Skin of body (tissue), 2 donors: ENCODE measurements around the gene PACSIN2. TPM values are rescaled to one million over a fixed set of nuclear protein-coding genes. Genes with fewer than 3 reads are reported as not detected.
"Not testable (repeated sequence)": the region's sequence is repeated elsewhere in the genome, so short reads cannot be mapped to it uniquely, and the experiment has no call there.

ENCODE experiments used
- DNase-seq: peaks from one replicate; lab custom pipeline; 2025; lab: John Stamatoyannopoulos, UW
- total RNA-seq: library from RNA; depleted of rRNA; stranded (reverse); fragments of >200 nt; gene quantifications from one replicate; pipeline ENCODE4 v1.2.3, GENCODE V29; 2014

The PACSIN2 gene
- total RNA-seq, 1 donor from 2014 or later = 29.3 TPM

DNA sequence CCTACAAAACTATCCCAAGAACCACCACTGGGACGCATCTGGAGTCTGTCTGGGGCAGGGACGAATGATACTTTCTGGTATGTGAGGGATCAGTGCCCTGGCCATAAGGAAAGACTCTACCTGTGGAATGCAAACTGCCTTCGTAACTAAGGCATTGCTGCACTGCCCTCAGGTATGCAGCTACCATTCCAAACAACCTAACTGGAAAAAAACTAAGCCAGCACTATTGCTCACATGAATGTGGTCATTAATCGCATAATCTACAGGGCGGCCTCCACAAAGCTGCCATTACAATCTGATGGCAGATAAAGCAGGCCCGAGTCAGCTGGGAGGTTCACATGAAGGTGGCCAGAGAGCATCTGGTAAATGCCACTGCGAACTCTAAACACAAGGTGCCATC lies 3.9 kb downstream of the PACSIN2 start:
- DNase-seq = no peak

DNA sequence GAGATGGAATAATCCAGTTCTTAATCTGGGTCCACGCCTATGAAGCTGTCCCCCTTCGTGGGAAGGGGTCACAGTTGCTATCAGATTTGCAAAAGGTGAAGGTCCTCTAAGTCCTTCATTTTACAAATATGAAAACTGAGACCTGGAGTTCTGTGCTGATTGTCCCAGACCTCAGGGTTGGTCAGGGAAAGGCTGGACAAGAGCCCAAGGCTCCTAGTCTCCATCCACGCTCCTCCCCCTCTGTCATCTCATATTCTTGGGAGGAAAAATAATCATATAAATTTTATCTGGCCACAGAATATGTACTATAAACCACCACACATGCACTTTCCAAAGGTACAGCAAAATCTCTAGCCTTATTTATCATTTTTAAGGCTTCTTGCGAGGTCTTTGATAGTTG lies 5.5 kb downstream of the PACSIN2 start:
- no peak for DNase-seq

DNA sequence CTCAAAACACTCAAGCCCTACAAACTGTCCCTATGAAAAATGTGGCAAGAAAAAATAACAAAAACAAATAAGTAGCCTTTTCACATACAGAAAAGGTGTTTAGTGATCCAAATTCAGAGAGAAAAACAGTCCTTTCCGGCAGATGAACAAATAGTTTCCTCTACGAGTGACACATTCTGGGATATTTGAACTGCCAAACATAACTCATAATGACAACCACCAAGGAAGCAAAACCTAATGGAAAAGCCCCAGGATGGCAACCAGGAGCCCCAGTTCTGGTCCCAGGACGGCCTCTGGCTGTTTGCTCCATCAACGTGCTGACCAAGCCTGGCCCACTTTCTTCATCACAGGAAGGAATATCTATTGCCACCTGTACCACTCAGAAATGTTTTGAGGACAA lies 6.0 kb downstream of the PACSIN2 start:
- DNase-seq = no peak

DNA sequence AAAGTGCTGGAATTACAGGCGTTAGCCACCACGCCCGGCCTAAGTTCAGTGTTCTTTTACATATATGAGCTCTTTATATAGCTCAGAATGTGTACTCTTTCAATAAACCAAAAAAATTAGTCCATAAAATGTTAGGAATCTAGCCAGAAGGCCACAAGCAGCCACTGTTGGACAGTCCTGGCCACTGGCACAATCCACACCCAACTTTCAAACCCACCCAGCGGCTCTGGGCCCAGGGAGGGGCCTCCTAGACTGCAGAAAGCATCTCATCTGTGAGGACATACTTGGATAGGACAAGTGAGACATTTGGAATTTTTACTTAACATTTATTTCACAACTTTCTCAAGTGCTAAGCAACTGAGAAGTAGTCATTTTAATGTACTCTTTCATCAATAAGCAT lies 6.4 kb downstream of the PACSIN2 start:
- no peak for DNase-seq

DNA sequence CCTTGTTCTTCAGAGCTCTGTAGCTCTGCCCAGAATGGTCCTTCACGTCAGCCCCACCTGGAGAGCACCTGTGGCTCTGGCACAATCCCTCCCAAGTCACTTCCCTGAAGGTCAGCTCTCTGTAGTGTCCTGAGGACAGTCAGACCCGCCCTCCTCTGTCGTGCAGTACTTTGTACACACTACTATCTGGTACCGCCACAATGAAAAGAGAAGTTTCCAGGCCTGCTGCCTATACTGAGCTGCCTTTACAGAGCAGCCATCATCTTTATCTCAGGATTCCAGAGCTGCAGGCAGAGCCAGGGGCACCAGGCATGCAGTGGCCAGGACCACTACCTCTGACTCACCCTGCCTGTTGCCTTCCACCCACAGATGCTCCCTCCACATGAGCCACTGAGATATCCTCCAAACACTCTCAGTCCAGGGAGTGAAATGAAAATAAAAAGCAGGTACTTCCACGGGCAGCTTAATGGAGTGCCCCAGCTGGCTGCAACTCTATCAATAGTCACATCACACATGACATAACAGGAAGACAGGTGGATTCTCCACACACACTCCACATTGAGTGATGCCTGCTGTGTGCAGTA lies 7.3 kb downstream of the PACSIN2 start:
- no peak for DNase-seq

DNA sequence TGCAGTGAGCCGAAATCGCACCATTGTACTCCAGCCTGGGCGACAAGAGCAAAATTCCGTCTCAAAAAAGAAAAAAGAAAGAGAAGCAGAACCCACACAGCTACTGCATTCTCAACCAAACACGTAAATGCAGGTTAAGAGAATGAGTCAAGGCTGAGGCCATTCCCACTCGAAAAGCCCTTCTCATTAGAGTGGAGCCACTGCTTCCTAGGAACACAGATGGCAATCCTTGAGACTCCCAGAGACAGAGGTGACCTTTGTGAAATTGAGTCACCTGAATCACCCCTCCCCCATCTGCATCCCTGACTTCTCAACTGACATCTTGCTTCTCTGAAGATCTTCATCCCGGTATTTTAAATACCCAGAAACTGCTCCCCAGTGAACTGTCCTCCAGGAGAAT lies 8.2 kb downstream of the PACSIN2 start:
- no peak for DNase-seq

DNA sequence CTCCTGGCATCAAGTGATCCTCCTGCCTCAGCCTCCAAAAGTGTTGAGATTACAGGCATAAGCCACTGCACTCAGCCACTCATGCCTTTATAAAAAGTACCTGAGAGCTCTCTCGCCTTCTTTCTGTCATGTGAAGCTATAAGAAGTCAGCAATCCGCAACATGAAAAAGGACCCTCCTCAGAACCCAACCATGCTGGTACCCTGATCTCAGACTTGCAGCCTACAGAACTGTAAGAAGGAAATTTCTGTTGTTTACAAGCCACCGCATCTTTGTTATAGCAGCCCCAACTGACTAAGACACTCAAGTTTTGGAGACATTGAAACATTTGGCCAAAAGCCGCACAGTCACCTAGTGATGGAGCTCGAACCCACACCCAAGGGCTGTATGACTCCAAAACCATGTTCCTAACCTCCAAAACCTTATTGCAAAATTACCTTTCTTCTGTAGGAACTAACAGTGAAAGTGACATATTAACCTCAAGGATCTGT lies 8.9 kb downstream of the PACSIN2 start:
- no peak for DNase-seq

DNA sequence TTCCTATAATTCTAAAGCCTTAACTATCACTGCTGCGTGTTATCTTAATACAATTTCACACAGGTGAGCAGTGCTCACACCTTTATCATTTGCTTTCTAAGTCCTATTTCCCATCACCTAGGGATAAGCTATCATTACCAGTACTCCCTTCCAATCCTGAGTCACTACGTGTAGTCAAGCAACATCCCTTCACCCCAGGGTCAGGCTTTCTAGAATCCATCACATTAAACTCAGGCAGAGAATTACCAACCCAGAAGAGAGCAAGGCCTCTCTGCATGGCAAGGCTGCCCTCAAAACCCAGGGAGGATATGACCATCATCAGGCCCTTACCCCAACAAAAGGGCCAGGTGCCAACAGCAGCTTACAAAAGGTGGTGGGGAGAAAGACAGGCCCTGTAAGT lies 9.8 kb downstream of the PACSIN2 start:
- no peak for DNase-seq

DNA sequence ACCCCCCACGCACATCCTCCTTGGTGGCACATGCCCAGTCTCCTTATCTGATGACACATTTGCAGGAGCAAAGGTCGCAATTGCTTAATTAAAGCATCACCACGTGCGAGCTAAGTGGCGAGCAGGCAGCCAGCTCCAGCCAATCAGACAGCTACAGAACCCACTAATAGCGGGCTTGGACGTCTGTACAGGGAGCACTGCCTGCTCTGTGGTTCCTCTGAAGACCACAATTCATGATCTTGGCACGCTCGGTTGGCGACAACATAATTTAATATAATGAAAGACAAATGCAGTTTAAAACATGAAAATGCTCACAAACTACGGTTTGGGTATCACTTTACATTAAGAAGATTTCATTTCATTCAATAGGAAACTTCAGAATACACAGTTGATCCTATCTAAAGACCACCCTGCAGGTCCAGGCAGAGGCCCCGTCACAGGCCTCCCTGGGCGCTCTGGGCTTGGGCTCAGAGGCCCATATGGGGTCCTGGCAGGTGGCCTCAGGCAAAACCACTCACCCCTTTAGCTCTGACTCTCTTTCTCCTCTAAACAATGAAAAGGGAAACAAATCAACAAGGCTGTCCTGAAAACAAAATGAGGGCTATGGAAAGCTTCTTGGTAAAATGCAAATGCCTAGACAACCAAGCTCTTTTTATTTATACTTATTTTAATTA lies 10.4 kb downstream of the PACSIN2 start:
- DNase-seq = peak; percentile 45

DNA sequence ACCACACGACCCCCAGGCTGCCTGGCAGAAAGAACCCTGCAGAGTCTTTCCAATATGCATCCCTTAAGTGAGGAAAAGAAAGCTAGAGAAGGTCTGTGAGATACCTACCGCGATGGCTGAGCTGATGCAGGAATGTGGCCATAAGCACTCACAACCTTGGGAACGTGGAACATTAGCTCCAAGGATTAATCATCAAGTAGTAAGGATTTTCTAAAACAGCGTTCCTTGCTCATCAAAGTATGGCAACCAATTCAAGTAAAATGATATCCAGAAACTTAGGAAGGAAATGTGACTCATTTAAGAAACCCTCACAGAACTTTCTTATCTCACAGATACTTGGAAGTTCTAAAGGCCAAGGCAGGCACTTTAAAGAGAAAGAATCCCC lies 12.8 kb downstream of the PACSIN2 start:
- no peak for DNase-seq

DNA sequence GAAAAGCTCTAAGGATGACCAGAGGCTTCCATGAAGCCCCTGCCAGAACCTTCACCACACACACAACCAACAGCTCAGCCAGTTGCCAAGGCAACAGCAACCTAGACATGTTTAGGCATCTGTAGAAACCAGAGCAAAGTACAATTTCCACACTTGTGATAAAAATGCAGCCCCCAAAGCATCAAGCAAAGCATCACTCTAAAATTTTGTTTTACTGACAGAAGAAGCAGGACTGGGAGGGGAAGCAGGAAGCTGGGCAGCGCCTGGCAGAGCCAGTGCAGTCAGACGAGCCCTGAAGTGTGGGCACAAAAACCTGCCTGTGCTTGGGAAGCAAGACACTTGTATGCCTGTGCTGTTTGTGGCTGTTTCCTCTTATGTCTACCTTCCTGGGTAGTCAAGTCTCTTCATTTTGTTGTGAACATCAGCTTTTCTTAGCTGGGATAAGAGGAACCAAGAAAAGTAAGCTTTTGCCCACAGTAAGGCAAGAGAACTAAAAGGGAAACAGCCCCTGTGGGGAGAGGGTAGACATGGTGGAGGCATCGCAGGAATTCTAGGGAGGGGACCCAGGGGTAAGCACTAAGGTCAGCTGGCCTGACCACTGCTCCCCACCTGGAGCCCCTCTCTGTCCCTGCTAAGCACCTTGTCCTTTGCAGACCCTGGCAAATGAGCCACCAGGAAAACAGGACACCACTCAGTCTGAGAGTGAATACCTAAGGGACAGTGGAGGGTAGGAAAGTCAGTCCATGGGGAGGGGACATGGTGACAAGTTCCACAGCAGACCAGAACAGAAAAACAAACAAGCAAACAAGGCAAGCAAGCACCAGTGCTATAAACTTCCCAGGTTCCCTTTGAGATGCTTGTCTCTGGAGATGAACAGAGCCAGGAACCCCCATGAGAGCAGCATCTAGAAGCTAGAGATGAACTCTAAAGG lies 13.4 kb downstream of the PACSIN2 start:
- no peak for DNase-seq

DNA sequence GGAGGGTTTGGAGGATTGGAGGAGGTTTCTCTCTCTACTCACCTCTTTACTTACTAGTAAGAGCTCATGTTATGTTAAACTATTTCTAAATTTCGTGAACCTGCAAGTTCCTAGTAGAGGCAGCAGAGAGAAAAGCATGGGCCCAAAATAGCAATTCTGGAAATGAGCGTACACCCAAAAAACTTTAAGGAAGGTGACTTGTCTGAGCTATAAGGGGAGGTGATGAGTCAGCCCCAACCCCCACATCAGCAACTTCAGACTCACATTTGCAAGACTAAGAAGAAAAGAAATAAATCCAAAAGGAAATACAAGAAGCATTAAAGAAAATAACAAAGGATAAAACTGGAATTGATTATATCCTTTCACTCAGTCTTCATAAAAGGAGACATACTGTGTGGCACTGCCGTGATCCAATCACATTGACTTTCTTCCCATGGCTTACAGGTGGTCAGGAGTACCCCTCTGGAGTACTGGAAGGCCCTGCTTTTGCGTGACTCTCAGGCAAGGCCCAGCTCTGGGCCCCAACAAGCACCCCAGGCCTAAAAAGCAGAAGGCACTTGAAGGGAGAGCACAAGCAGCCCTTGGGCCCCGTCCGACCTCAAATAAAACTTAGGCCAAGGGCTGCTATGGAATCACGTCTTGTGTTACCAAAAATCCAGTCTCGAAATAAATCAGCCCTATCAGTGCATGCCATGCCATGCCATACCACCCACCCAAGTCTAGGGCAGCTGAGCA lies 14.3 kb downstream of the PACSIN2 start:
- no peak for DNase-seq

DNA sequence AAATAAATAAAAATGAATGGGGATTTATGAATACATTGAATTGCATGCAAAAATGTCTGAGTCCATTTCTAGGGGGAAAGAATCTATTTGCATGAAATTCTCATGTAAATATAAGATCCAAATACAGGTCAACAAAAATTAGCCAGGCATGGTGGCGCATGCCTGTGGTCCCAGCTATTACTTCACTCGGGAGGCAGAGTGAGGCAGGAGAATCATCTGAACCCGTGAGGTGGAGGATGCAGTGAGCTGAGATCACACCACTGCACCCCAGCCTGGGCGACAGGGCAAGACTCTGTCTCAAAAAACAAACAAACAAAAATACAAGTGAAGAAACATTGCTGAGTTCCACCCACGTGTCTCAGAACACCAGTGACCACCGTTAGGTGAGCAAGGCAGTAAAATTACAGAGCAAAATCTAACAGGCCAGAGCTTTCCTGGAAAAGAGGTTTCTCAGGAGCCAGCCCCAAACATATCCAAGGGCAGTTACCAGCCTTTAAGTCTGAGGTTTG lies 17.3 kb downstream of the PACSIN2 start:
- DNase-seq = no peak

DNA sequence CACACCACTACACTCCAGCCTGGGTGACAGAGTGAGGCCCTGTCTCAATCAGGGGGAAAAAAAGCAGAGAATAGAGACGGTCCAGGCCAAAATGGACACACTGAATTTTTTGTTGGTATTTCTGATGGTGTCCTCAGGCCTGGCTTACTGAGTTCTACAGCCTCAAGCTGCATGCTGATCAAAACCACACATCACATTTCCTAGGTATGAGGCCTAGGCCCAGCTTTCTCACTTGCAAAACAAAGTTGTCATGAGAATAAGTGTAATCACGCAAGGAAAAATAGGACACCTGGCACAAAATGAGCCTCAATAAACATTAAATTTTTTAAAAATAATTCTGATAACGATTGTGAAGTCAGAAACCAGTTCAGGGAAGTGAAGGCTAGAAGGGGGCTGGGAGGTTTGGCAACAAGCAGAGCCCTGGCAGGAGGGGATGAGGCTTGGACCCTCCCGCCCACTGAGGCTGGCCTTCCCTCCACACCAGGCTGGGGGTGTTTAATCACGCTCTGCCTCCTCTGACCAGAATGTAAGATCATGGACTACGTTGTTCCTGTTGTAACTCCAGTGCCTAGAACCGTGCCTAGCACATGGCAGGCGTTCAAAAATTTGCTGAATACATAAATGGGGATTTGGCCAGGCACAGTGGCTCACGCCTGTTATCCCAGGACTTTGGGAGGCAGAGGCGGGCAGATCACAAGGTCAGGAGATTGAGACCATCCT lies 18.1 kb downstream of the PACSIN2 start:
- no peak for DNase-seq

DNA sequence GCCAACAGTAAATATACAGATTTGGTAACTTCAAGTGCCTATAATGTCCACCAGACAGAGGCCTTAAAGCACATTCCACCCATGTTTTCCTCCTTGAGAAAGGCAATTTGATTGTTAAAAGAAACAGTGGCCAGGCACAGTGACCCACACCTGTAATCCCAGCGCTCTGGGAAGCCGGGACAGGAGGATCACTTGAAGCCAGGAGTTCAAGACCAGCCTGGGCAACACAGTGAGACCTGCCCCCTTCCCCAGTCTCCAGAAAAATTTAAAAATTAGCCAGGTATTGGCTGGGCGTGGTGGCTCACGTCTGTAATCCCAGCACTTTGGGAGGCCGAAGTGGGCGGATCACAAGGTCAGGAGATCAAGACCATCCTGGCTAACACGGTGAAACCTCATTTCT lies 19.3 kb downstream of the PACSIN2 start:
- DNase-seq = not testable (repeated sequence)

DNA sequence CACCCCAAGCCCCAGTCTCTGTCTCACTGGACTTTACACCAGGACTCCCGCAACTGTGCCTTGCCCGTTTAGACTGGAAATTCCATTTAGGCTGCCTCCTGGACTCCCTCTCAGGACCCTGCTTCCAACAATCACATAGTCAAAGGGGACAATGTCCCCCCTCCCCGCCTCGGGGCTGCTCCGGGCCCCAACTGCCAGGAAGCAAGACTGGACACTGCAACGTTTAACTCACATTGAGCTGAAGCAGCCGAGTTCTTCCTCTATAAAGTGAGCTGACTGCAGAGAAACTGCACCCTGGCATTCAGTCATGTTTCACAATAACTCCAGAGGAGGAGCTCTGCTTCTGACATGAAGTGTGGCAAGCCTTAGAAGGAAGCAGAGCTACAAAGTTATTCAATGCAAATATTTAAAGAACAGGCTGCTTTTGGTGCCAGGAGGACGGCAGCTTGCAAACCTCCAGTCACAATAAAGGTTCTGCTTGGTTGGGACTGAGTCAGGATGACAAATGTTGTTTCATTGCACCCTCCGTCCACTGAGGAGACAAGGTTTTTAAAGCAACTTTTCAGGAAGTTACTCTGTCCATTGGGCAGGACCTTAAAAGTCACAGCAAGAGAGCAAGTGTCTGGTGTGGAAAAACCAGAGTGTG lies 19.9 kb downstream of the PACSIN2 start:
- DNase-seq = peak; percentile 82

DNA sequence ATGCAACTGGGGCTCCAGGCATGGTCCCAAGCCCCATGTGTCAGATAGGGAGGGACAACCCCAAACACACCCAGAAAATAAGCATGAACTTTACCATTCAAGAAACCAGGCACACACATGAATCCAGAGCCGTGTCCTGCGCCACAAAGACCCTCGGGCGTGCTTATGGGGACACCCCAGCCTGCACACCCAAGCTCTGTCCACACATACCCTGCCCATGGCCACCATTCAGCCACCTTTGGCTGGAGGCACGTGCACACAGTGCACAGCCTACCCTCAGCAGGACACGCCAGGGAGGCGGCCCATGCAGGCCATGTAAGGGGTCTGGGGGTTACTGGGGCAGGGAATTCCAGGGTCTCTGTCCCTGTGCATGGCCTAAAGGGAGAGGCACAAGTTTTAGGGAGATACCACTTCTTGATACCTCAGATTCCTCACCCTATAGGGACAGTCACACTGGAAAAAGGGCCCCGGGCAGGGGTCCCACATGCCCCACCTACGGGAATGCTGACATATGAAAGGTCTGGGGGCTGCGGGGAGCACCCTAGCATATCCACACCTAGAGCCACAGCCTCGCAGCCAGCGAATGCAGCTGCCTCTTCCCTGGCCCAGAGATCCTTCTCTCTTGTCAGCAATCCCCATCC lies 20.6 kb downstream of the PACSIN2 start:
- DNase-seq = no peak

DNA sequence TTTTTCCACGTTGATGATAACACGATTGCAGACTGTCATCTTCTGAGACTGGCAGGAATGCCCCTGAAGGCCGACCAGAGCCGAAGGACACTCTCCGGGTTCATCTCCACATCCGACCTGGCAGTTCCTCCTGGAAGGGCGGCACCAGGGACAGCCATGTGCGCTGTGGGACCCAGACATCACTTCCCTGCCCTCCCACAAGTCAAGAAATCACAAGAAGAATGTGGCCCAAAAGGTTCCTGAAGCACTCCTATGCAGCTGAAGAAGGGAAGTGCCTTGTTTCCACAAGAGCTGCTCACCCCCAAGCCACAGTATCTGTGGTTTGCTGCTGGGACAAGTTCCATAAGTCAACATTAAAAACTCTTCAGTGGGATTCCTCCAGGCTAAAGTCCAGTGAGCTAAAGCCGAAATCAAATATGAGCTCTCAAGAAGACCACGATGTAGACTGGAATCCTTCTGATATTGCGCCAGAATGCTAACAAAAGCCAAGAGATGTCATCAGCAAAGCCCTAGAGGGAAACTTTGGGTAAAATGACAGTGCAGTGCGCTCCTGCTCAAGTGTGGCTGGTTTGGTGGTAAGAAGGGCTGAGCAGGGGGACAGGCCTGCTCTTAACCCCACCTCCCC lies 21.2 kb downstream of the PACSIN2 start:
- DNase-seq = peak; percentile 41

DNA sequence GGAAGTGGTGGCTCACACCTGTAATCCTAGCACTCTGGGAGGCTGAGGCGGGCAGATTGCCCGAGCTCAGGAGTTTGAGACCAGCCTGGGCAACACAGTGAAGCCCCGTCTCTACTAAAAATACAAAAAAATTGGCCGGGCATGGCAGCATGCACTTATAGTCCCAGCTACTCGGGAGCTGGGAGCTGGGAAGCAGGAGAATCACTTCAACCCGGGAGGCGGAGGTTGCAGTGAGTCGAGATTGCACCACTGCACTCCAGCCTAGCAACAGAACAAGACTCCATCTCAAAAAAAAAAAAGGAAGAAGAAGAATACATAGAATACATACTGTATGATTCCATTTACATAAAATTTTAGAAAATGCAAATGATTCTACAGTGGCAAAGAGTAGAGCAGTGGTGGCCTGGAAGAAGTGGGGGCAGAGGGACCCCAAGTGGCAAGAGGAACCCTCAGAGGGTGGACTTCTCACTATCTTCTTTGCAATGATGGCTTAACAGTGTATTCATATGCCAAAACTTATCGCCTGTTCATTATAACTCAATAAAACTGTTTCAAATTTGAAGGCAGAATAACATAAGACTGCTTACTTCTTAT lies 22.0 kb downstream of the PACSIN2 start:
- no peak for DNase-seq
